Left ventricle myocardium inferior (tissue), 1 donor: ENCODE results near the gene SHPK. TPM values are rescaled to one million over a fixed set of nuclear protein-coding genes. Genes with fewer than 3 reads are reported as not detected.

Experiments
- DNase-seq: peaks from one replicate; pipeline ENCODE4 v3.0.0-alpha.2; 2020
- H3K27ac ChIP-seq: fragments of 200-600 bp; replicated peaks from 2 replicates; pipeline ENCODE4 v1.8.0; 2021
- H3K27me3 ChIP-seq: fragments of 200-600 bp; 2 replicates; pipeline ENCODE4 v1.8.0; 2021; ENCODE audit warnings: low read depth
- H3K36me3 ChIP-seq: fragments of 200-600 bp; 2 replicates; pipeline ENCODE4 v1.8.0; 2021
- H3K4me1 ChIP-seq: fragments of 200-600 bp; 2 replicates; pipeline ENCODE4 v1.8.0; 2021
- H3K4me3 ChIP-seq: fragments of 200-600 bp; 2 replicates; pipeline ENCODE4 v1.8.0; 2021; ENCODE audit warnings: mild to moderate bottlenecking, moderate library complexity
- H3K9me3 ChIP-seq: fragments of 200-600 bp; replicated peaks from 2 replicates; pipeline ENCODE4 v1.8.0; 2021
- CTCF ChIP-seq: fragments of 200-600 bp; IDR thresholded peaks from 2 replicates; pipeline ENCODE4 v1.8.0; 2021; ENCODE audit warnings: antibody characterized with exemption, mild to moderate bottlenecking, borderline replicate concordance
- intact Hi-C: fragments of 100-400 bp; cut with micrococcal nuclease; formaldehyde crosslinking; loops from one replicate; pipeline ENCODE4 v1.11.0; 2022
- total RNA-seq: library from RNA; stranded (reverse); fragmentation: NEBNext Ultra II Directional; extraction: Animal tissue kit (Norgen Biotek cat#: 25700); gene quantifications from one replicate; pipeline ENCODE4 v1.2.1, GENCODE V29; 2021
- donor health status: DM: no; HTN: yes; CAD: no; lungs with severe emphysema.

The SHPK gene
- total RNA-seq, 1 donor from 2014 or later = 4.0 TPM

GRCh38 chr17:3590768-3591167 is 45.3 kb downstream of the SHPK start:
- Histone ChIP-seq H3K4me1 (peaks cover 19% of the 10 kb centered on the region), H3K36me3 (peaks cover 67% of the 10 kb centered on the region), H3K4me3 (no peak overlapping the region), H3K27me3 (no peaks in the 10 kb centered on the region), H3K9me3 (no peaks in the 10 kb centered on the region), H3K27ac (no peak overlapping the region)
- intact Hi-C loops = no loop called here
- no peak for DNase-seq
- TF ChIP-seq CTCF = no peak

- H3K27me3 ChIP-seq = no peaks in the 10 kb centered on the region
- intact Hi-C loops = no loop called here
- H3K36me3 ChIP-seq = peaks cover 73% of the 10 kb centered on the region
- no peak overlapping the region for H3K4me3 ChIP-seq
- DNase-seq = no peak
- H3K4me1 ChIP-seq = peaks cover 18% of the 10 kb centered on the region
- H3K9me3 ChIP-seq = no peaks in the 10 kb centered on the region
- TF ChIP-seq CTCF = no peak
- no peak overlapping the region for H3K27ac ChIP-seq
These were observed 45.8 kb downstream of the SHPK start for GRCh38 chr17:3590231-3590630.

GRCh38 chr17:3589784-3590183 is 46.3 kb downstream of the SHPK start:
- no peak for DNase-seq
- TF ChIP-seq CTCF = no peak
- intact Hi-C loops = no loop called here
- Histone ChIP-seq H3K27me3 (no peaks in the 10 kb centered on the region), H3K4me1 (peaks cover 13% of the 10 kb centered on the region), H3K36me3 (peaks cover 77% of the 10 kb centered on the region), H3K27ac (no peak overlapping the region), H3K4me3 (no peak overlapping the region), H3K9me3 (no peaks in the 10 kb centered on the region)

- no peaks in the 10 kb centered on the region for H3K9me3 ChIP-seq
- H3K4me3 ChIP-seq = no peak overlapping the region
- no peaks in the 10 kb centered on the region for H3K27me3 ChIP-seq
- H3K4me1 ChIP-seq = no peaks in the 10 kb centered on the region
- H3K27ac ChIP-seq = no peak overlapping the region
- TF ChIP-seq CTCF = no peak
- H3K36me3 ChIP-seq = peaks cover 76% of the 10 kb centered on the region
- intact Hi-C loops = no loop called here
- no peak for DNase-seq
These were observed 50.2 kb downstream of the SHPK start for GRCh38 chr17:3585826-3586225.

- peaks cover 68% of the 10 kb centered on the region for H3K36me3 ChIP-seq
- DNase-seq = no peak
- intact Hi-C loops = no loop called here
These were observed 52.6 kb downstream of the SHPK start for GRCh38 chr17:3583456-3583855.

More at GRCh38 chr17:3583456-3583855, 52.6 kb downstream of the SHPK start:
- TF ChIP-seq CTCF = no peak
- Histone ChIP-seq H3K4me3 (no peak overlapping the region), H3K27ac (no peak overlapping the region), H3K27me3 (no peaks in the 10 kb centered on the region), H3K4me1 (no peaks in the 10 kb centered on the region), H3K9me3 (no peaks in the 10 kb centered on the region)
